Bronchial epithelial cell (primary cell): ENCODE measurements around the gene USP22. TPM values are rescaled to one million over a fixed set of nuclear protein-coding genes. Genes with fewer than 3 reads are reported as not detected.
"Not testable (repeated sequence)": the region's sequence is repeated elsewhere in the genome, so short reads cannot be mapped to it uniquely, and the experiment has no call there.

Experiments
- DNase-seq: peaks from one replicate; pipeline ENCODE4 v3.0.0-alpha.2; 2010; ENCODE audit warnings: low read depth
- FAIRE-seq: peaks from 2 replicates; lab custom pipeline; 2011; peaks lifted over from hg19 to GRCh38; lab: Jason Lieb, UNC
- H3K27me3 ChIP-seq: 2 replicates; pipeline ENCODE4 v1.5.1; 2011; ENCODE audit warnings: low read length; ENCODE audit not compliant: control insufficient read depth, insufficient read depth
- H3K36me3 ChIP-seq: 2 replicates; pipeline ENCODE4 v1.5.1; 2011; ENCODE audit warnings: low read length; ENCODE audit not compliant: control insufficient read depth, insufficient read depth
- H3K4me3 ChIP-seq: 2 replicates; pipeline ENCODE4 v1.5.1; 2011; ENCODE audit warnings: mild to moderate bottlenecking, low read depth, low read length, control low read depth
- total RNA-seq: library from RNA; depleted of rRNA; stranded (reverse); fragments of >200 nt; gene quantifications from 2 replicates; pipeline ENCODE4 v1.2.1, GENCODE V29; 2014
- TF ChIP-seq, protein P1 (sequence below): IDR thresholded peaks from 2 replicates; pipeline ENCODE4 v1.5.1; 2011; ENCODE audit warnings: mild to moderate bottlenecking, moderate library complexity, low read length, control low read depth, inconsistent platforms; ENCODE audit not compliant: insufficient read depth, severe bottlenecking

The USP22 gene
- total RNA-seq, 1 donor from 2014 or later: 165 TPM

DNA sequence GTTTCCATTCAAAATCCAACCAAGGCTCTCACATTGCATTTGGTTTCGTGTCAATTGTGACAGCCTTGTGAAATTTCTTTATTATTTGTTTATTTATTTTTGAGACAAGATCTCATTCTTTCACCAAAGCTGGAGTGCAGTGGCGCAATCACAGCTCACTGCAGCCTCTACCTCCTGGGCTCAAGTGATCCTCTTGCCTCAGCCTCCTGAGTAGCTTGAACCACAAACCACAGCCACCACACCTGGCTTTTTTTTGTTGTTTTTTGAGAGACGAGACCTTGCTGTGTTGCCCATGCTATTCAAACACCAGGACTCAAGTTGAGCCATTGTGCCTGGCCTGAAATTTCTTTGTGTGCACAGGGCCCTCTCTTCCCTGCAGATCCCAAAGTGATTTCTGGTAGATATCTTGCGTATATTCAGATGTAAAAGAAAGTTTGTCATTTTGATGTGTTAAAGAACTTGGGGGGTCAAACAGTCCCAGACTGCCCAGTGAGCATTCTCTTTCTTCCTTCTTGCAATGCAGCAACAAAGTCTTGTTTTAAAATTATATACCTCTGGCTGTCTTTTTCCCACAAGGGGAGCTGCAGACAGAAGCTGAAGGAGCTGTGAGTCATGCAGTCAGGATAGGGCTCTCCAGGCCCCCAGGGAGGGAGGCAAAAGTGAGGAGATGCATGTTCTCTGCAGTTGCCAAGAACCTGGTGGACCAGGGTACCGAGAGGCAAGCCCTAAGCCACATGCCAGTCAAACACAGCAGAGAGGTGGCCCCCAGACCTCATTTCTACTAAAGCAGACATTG, 15.5 kb upstream of the USP22 start:
- FAIRE-seq (no peak), DNase-seq (peak; percentile 45)
- H3K36me3 ChIP-seq: no peaks in the 10 kb centered on the region
- H3K27me3 ChIP-seq: no peaks in the 10 kb centered on the region
- TF ChIP-seq, protein P1, sequence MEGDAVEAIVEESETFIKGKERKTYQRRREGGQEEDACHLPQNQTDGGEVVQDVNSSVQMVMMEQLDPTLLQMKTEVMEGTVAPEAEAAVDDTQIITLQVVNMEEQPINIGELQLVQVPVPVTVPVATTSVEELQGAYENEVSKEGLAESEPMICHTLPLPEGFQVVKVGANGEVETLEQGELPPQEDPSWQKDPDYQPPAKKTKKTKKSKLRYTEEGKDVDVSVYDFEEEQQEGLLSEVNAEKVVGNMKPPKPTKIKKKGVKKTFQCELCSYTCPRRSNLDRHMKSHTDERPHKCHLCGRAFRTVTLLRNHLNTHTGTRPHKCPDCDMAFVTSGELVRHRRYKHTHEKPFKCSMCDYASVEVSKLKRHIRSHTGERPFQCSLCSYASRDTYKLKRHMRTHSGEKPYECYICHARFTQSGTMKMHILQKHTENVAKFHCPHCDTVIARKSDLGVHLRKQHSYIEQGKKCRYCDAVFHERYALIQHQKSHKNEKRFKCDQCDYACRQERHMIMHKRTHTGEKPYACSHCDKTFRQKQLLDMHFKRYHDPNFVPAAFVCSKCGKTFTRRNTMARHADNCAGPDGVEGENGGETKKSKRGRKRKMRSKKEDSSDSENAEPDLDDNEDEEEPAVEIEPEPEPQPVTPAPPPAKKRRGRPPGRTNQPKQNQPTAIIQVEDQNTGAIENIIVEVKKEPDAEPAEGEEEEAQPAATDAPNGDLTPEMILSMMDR: no peak
- no peak overlapping the region for H3K4me3 ChIP-seq

DNA sequence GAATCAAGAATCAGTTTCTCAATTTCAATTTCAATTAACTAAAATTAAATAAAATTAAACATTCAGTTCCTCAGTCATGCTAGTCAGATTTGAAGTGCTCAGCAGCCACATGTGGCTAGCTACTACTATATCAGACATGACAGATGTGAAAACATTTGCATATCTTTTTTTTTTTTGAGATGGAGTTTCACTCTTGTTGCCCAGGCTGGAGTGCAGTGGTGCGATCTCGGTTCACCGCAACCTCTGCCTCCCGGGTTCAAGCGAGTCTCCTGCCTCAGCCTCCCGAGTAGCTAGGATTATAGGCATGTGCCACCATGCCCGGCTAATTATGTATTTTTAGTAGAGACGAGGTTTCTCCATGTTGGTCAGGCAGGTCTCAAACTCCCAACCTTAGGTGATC, 10.2 kb upstream of the USP22 start:
- H3K4me3 ChIP-seq, H3K27me3 ChIP-seq, FAIRE-seq, DNase-seq, H3K36me3 ChIP-seq: not testable (repeated sequence)

DNA sequence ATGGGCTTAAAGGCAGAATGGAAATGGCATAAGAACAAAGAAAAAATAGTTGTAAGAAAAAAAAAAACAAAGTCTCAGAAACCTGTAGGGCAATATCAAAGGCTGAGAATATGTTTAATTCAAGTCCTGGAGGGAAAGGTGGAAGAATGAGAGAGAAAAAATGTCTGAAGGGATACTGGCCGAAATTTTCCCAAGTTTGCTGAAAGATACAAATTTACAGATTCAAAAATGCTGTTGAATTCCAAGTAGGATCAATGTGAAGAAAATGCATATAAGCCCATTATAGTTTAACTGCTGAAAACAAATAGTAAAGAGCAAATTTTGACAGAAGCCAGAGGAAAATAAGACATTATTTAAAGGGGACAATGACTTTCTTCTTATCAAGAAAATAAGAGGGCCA, 6.6 kb upstream of the USP22 start:
- H3K36me3 ChIP-seq: no peaks in the 10 kb centered on the region
- TF ChIP-seq, protein P1: no peak
- no peaks in the 10 kb centered on the region for H3K27me3 ChIP-seq
- DNase-seq: no peak
- FAIRE-seq: no peak
- H3K4me3 ChIP-seq: no peak overlapping the region

DNA sequence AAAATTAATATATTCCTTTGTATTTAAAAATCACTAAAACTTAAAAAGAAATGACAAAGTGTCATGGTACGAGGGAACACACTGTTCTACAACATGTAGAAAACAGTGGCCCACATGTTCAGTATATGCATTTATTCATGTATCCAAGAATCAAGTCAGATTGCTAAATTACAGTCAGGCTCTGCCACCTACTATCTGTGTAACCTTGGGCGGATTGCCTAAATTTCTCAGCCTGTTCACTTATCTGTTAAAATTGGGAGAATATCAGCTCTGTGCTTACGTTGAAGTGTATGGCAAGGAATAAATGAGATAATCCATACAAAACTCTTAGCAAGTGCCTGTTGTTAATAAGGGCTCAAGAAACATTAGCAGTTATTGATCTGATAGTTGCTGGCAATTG, 3.4 kb upstream of the USP22 start:
- FAIRE-seq (no peak), DNase-seq (no peak)
- H3K36me3 ChIP-seq: no peaks in the 10 kb centered on the region
- TF ChIP-seq, protein P1: no peak
- no peaks in the 10 kb centered on the region for H3K27me3 ChIP-seq
- H3K4me3 ChIP-seq: no peak overlapping the region

DNA sequence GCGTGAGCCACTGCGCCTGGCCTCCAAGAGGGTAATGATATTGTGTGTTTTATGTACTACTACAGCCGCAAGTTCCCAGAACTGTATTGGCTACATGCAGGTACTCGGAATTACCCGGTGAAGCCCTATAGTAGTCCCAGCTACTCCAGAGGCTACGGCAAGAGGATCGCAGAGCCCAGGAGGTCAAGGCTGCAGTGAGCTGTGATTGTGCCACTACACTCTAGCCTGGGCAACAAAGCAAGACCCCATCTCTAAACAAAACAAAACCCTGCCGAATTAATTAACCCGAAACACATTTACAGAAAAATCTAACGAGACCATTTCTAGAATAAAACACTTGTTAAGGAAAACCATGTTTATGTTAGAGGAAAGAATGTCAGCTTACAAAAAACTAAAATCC, 2.2 kb upstream of the USP22 start:
- Histone ChIP-seq H3K27me3 (no peaks in the 10 kb centered on the region), H3K4me3 (no peak overlapping the region), H3K36me3 (no peaks in the 10 kb centered on the region)
- TF ChIP-seq, protein P1: no peak
- DNase-seq (no peak), FAIRE-seq (no peak)

DNA sequence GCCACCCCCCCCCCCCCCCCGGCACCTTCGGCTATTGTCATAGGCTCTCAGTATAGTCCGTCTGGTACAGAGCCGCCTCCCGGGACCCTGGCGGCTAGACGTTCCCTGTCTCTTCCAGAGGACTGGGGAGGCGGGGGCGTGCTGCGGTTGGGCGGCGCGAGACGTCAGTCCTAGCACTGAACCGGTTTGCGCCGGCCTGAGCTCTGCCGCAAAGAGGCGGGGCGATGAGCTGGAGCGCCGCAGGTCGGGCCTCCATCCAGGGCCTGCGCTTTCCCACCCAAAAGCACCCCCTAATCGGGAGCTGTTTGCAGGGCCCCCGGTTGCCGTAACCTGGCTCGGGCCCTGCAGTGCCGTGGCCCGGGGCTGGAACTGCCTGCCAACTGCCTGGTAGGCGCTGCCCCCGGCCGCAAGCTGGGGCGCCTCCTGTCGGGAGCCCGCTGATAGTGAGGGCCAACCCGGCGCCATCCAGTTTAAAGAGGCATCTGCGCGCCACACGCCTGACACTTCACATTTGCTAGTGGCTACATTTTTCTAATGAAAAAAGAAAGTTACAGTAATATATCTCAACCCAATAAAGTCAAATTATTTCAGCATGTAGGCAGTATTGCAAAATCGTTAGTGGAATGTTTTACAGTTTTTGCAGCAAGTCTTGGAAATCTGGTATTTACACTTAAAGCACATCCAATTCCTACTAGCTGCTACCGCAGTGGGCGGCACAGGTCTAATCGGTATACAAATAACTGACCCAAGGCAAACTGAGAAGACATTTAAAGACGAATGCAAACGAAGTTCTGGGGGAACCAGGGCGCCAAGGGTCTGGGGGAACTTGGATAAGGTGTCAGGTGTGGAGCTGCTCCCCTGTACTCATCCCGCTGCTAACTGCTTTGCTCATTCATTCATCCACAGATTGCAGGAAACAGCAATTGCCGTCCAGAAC, 753 bp upstream of the USP22 start:
- FAIRE-seq: no peak
- no peaks in the 10 kb centered on the region for H3K36me3 ChIP-seq
- no peaks in the 10 kb centered on the region for H3K27me3 ChIP-seq
- TF ChIP-seq, protein P1: peak; percentile 90
- DNase-seq: peak; percentile 90
- peak overlapping the region; percentile 67 for H3K4me3 ChIP-seq
